GM21576 (cell line): ENCODE results near the gene FRG2B.
"Not testable (repeated sequence)": the region's sequence is repeated elsewhere in the genome, so short reads cannot be mapped to it uniquely, and the experiment has no call there.

Experiments
- ATAC-seq: cut with Tn5 transposase; IDR thresholded peaks from one replicate; pipeline ENCODE4 v1.9.1; 2021; ENCODE audit warnings: mild to moderate bottlenecking, moderate library complexity; ENCODE audit not compliant: unreplicated experiment

Gene FRG2B

GRCh38 chr10:133600657-133601056 is 25.9 kb downstream of the FRG2B start:
- ATAC-seq, result no peak

GRCh38 chr10:133599869-133600268 is 26.7 kb downstream of the FRG2B start:
- not testable (repeated sequence) for ATAC-seq

GRCh38 chr10:133592716-133593115 is 33.9 kb downstream of the FRG2B start:
- ATAC-seq, result no peak

- no peak for ATAC-seq
Observed at GRCh38 chr10:133590970-133591359, 35.6 kb downstream of the FRG2B start.

- ATAC-seq, result no peak
Observed at GRCh38 chr10:133590226-133590969, 36.2 kb downstream of the FRG2B start.

GRCh38 chr10:133577037-133577436 is 49.6 kb downstream of the FRG2B start:
- not testable (repeated sequence) for ATAC-seq
